WTC11 (cell line): ENCODE measurements around the gene DCAF4L1. TPM values are rescaled to one million over a fixed set of nuclear protein-coding genes. Genes with fewer than 3 reads are reported as not detected.

Experiments used
- ATAC-seq: fragments of 200-7000 bp; cut with Tn5 transposase; 2 replicates; pipeline ENCODE4 v1.10.0; 2021; ENCODE audit warnings: mild to moderate bottlenecking, moderate library complexity
- CTCF ChIA-PET: fragments of 300-600 bp; sonication (Branson Sonifier 250); formaldehyde crosslinking; loops from one replicate; lab custom pipeline; 2021; ENCODE audit warnings: antibody characterized with exemption; lab: Charles Lee
- POLR2A ChIA-PET: fragments of 350-600 bp; sonication (Branson Sonifier 250); formaldehyde crosslinking; loops from one replicate; lab custom pipeline; 2021; ENCODE audit warnings: antibody characterized with exemption; lab: Charles Lee
- DNase-seq: peaks from one replicate; pipeline ENCODE4 v3.0.0; 2021; ENCODE audit warnings: low spot score
- H3K27ac Mint-ChIP-seq: 2 replicates; pipeline ENCODE4 v1.8.0; 2021; ENCODE audit warnings: mixed read lengths
- H3K27me3 Mint-ChIP-seq: 2 replicates; pipeline ENCODE4 v1.8.0; 2021; ENCODE audit warnings: low read depth, mild to moderate bottlenecking, moderate library complexity, mixed read lengths
- H3K36me3 Mint-ChIP-seq: 2 replicates; pipeline ENCODE4 v1.8.0; 2021; ENCODE audit warnings: mixed read lengths
- H3K4me1 Mint-ChIP-seq: 2 replicates; pipeline ENCODE4 v1.8.0; 2022; ENCODE audit warnings: mixed read lengths
- H3K4me3 Mint-ChIP-seq: 2 replicates; pipeline ENCODE4 v1.8.0; 2021; ENCODE audit warnings: mild to moderate bottlenecking, moderate library complexity, mixed read lengths
- H3K9me3 Mint-ChIP-seq: 2 replicates; pipeline ENCODE4 v1.8.0; 2021; ENCODE audit warnings: mixed read lengths
- ATF1 ChIP-seq: sonication (generic); formaldehyde crosslinking; IDR thresholded peaks from 2 replicates; pipeline ENCODE4 v1.8.1; 2023; ENCODE audit warnings: mild to moderate bottlenecking, moderate library complexity, missing genetic modification reagents
- ATF2 ChIP-seq: sonication (generic); formaldehyde crosslinking; IDR thresholded peaks from 2 replicates; pipeline ENCODE4 v1.8.1; 2022; ENCODE audit warnings: low read depth, missing genetic modification reagents, borderline replicate concordance
- CREB1 ChIP-seq: sonication (generic); formaldehyde crosslinking; IDR thresholded peaks from 2 replicates; pipeline ENCODE4 v1.8.0; 2023; ENCODE audit warnings: mild to moderate bottlenecking, missing genetic modification reagents
- JAZF1 ChIP-seq: fragments of 250-450 bp; sonication (Bioruptor Pico); IDR thresholded peaks from 2 replicates; pipeline ENCODE4 v1.9.0; 2021; ENCODE audit warnings: moderate library complexity, mild to moderate bottlenecking, inconsistent platforms
- NFATC4 ChIP-seq: fragments of 250-450 bp; sonication (Bioruptor Pico); IDR thresholded peaks from 2 replicates; pipeline ENCODE4 v1.9.0; 2021; ENCODE audit warnings: mild to moderate bottlenecking
- NR2C2 ChIP-seq: sonication (generic); formaldehyde crosslinking; IDR thresholded peaks from 2 replicates; pipeline ENCODE4 v1.8.0; 2022; ENCODE audit warnings: mild to moderate bottlenecking, missing genetic modification reagents
- STAT6 ChIP-seq: sonication (generic); formaldehyde crosslinking; conservative IDR thresholded peaks from 2 replicates; pipeline ENCODE4 v1.8.1; 2023; ENCODE audit warnings: mild to moderate bottlenecking, low read depth, missing genetic modification reagents, moderate library complexity
- ZMAT4 ChIP-seq: fragments of 250-450 bp; sonication (Bioruptor Pico); IDR thresholded peaks from 2 replicates; pipeline ENCODE4 v1.9.0; 2021; ENCODE audit warnings: mild to moderate bottlenecking
- ZNF232 ChIP-seq: sonication (generic); formaldehyde crosslinking; IDR thresholded peaks from 2 replicates; pipeline ENCODE4 v1.8.0; 2022; ENCODE audit warnings: mild to moderate bottlenecking, missing genetic modification reagents
- total RNA-seq: library from RNA; stranded (reverse); gene quantifications from 3 replicates; pipeline ENCODE4 v1.2.3, GENCODE V29; 2021
- TF ChIP-seq, protein P1 (sequence below): sonication (generic); formaldehyde crosslinking; IDR thresholded peaks from 2 replicates; pipeline ENCODE4 v1.8.0; 2022; ENCODE audit warnings: mild to moderate bottlenecking, missing genetic modification reagents
- TF ChIP-seq, protein P2 (sequence below): sonication (generic); formaldehyde crosslinking; IDR thresholded peaks from 2 replicates; pipeline ENCODE4 v1.8.1; 2023; ENCODE audit warnings: mild to moderate bottlenecking, missing genetic modification reagents
- TF ChIP-seq, protein P3 (sequence below): sonication (generic); formaldehyde crosslinking; IDR thresholded peaks from 2 replicates; pipeline ENCODE4 v1.8.0; 2022; ENCODE audit warnings: missing genetic modification reagents
- TF ChIP-seq, protein P4 (sequence below): sonication (generic); formaldehyde crosslinking; IDR thresholded peaks from 2 replicates; pipeline ENCODE4 v1.8.0; 2022; ENCODE audit warnings: mild to moderate bottlenecking, missing genetic modification reagents
- TF ChIP-seq, protein P5 (sequence below): fragments of 250-450 bp; sonication (Bioruptor Pico); IDR thresholded peaks from 2 replicates; pipeline ENCODE4 v1.9.0; 2021; ENCODE audit warnings: mild to moderate bottlenecking, borderline replicate concordance

Gene DCAF4L1
- total RNA-seq, 1 experiment from 2014 or later, result 0.31 TPM

DNA sequence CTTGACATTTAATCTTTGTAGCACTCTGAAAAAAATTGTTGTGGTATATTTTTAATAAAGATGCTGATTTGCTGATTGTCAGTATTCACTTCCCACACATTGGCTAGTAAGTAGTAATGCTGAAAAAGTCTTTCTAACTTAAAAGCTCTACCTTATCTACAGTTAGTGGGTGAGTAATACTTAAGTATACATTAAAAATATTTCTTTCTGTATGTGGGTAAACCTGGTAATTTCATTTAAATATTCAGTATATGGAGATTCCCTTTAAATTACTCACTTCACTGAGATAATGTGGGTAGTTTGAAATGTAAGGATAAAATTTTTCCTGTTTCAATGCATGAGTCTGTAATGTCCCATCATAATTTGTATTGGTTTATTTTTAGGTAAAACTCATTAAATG is 40.7 kb upstream of the DCAF4L1 start (continued):
- TF ChIP-seq, protein P1, sequence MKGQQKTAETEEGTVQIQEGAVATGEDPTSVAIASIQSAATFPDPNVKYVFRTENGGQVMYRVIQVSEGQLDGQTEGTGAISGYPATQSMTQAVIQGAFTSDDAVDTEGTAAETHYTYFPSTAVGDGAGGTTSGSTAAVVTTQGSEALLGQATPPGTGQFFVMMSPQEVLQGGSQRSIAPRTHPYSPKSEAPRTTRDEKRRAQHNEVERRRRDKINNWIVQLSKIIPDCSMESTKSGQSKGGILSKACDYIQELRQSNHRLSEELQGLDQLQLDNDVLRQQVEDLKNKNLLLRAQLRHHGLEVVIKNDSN, result no peak
- TF ChIP-seq, protein P2, sequence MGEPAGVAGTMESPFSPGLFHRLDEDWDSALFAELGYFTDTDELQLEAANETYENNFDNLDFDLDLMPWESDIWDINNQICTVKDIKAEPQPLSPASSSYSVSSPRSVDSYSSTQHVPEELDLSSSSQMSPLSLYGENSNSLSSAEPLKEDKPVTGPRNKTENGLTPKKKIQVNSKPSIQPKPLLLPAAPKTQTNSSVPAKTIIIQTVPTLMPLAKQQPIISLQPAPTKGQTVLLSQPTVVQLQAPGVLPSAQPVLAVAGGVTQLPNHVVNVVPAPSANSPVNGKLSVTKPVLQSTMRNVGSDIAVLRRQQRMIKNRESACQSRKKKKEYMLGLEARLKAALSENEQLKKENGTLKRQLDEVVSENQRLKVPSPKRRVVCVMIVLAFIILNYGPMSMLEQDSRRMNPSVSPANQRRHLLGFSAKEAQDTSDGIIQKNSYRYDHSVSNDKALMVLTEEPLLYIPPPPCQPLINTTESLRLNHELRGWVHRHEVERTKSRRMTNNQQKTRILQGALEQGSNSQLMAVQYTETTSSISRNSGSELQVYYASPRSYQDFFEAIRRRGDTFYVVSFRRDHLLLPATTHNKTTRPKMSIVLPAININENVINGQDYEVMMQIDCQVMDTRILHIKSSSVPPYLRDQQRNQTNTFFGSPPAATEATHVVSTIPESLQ (CRISPR knock-in tag), result no peak
- TF ChIP-seq ZMAT4, result no peak
- no peak for TF ChIP-seq STAT6 (CRISPR knock-in tag)
- no peak for TF ChIP-seq ZNF232 (CRISPR knock-in tag)
- no peak for TF ChIP-seq ATF1 (CRISPR knock-in tag)
- TF ChIP-seq JAZF1 (CRISPR knock-in tag), result no peak

DNA sequence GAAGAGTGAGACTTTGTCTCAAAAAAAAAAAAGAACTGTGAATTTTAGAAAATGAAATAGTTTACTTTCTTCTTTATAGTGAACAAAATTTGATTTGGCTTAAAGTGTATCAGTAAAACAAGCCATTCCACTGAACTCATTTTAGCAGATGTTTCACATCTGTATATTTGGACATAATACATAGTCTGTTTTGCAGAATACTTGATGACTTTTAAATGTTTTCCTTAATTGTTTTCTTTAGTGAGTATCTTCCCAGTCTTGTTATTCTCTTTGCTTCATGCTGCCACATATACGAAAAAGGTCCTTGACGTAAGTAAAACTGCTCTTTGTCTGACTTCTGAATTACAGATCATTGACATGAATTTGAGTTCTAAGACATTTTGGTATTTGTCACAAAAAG is 38.0 kb upstream of the DCAF4L1 start:
- no peak overlapping the region for H3K4me3 Mint-ChIP-seq
- H3K4me1 Mint-ChIP-seq, result no peaks in the 10 kb centered on the region
- ChIA-PET CTCF (no interaction called here), POLR2A (no interaction called here)
- DNase-seq (no peak), ATAC-seq (no peak)
- no peaks in the 10 kb centered on the region for H3K27me3 Mint-ChIP-seq
- TF ChIP-seq CREB1 (CRISPR knock-in tag) (no peak), NFATC4 (no peak), ATF2 (CRISPR knock-in tag) (no peak), NR2C2 (CRISPR knock-in tag) (no peak)
- TF ChIP-seq, protein P3, sequence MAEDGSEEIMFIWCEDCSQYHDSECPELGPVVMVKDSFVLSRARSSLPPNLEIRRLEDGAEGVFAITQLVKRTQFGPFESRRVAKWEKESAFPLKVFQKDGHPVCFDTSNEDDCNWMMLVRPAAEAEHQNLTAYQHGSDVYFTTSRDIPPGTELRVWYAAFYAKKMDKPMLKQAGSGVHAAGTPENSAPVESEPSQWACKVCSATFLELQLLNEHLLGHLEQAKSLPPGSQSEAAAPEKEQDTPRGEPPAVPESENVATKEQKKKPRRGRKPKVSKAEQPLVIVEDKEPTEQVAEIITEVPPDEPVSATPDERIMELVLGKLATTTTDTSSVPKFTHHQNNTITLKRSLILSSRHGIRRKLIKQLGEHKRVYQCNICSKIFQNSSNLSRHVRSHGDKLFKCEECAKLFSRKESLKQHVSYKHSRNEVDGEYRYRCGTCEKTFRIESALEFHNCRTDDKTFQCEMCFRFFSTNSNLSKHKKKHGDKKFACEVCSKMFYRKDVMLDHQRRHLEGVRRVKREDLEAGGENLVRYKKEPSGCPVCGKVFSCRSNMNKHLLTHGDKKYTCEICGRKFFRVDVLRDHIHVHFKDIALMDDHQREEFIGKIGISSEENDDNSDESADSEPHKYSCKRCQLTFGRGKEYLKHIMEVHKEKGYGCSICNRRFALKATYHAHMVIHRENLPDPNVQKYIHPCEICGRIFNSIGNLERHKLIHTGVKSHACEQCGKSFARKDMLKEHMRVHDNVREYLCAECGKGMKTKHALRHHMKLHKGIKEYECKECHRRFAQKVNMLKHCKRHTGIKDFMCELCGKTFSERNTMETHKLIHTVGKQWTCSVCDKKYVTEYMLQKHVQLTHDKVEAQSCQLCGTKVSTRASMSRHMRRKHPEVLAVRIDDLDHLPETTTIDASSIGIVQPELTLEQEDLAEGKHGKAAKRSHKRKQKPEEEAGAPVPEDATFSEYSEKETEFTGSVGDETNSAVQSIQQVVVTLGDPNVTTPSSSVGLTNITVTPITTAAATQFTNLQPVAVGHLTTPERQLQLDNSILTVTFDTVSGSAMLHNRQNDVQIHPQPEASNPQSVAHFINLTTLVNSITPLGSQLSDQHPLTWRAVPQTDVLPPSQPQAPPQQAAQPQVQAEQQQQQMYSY, result no peak
- TF ChIP-seq, protein P4, sequence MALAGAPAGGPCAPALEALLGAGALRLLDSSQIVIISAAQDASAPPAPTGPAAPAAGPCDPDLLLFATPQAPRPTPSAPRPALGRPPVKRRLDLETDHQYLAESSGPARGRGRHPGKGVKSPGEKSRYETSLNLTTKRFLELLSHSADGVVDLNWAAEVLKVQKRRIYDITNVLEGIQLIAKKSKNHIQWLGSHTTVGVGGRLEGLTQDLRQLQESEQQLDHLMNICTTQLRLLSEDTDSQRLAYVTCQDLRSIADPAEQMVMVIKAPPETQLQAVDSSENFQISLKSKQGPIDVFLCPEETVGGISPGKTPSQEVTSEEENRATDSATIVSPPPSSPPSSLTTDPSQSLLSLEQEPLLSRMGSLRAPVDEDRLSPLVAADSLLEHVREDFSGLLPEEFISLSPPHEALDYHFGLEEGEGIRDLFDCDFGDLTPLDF (CRISPR knock-in tag), result no peak
- TF ChIP-seq, protein P5, sequence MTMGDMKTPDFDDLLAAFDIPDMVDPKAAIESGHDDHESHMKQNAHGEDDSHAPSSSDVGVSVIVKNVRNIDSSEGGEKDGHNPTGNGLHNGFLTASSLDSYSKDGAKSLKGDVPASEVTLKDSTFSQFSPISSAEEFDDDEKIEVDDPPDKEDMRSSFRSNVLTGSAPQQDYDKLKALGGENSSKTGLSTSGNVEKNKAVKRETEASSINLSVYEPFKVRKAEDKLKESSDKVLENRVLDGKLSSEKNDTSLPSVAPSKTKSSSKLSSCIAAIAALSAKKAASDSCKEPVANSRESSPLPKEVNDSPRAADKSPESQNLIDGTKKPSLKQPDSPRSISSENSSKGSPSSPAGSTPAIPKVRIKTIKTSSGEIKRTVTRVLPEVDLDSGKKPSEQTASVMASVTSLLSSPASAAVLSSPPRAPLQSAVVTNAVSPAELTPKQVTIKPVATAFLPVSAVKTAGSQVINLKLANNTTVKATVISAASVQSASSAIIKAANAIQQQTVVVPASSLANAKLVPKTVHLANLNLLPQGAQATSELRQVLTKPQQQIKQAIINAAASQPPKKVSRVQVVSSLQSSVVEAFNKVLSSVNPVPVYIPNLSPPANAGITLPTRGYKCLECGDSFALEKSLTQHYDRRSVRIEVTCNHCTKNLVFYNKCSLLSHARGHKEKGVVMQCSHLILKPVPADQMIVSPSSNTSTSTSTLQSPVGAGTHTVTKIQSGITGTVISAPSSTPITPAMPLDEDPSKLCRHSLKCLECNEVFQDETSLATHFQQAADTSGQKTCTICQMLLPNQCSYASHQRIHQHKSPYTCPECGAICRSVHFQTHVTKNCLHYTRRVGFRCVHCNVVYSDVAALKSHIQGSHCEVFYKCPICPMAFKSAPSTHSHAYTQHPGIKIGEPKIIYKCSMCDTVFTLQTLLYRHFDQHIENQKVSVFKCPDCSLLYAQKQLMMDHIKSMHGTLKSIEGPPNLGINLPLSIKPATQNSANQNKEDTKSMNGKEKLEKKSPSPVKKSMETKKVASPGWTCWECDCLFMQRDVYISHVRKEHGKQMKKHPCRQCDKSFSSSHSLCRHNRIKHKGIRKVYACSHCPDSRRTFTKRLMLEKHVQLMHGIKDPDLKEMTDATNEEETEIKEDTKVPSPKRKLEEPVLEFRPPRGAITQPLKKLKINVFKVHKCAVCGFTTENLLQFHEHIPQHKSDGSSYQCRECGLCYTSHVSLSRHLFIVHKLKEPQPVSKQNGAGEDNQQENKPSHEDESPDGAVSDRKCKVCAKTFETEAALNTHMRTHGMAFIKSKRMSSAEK, result no peak
- no peak overlapping the region for H3K27ac Mint-ChIP-seq
- no peaks in the 10 kb centered on the region for H3K9me3 Mint-ChIP-seq
- H3K36me3 Mint-ChIP-seq, result peaks cover 39% of the 10 kb centered on the region
